ENCODE measurements around the gene CYP26B1. TPM values are rescaled to one million over a fixed set of nuclear protein-coding genes. Genes with fewer than 3 reads are reported as not detected.
A peak's percentile ranks its signal among the peaks of the same experiment; 100 is the strongest.

Gene CYP26B1
- total RNA-seq, 1 donor from 2014 or later: 1,322 TPM

- peaks cover 77% of the 10 kb centered on the region for H3K4me1 Mint-ChIP-seq
- no peak for DNase-seq (ENCODE audit: low spot score in 2 of 2, unreplicated experiment in 2 of 2)
- peak overlapping the region; percentile 94 for H3K27ac Mint-ChIP-seq
- no peaks in the 10 kb centered on the region for H3K36me3 Mint-ChIP-seq
- no peaks in the 10 kb centered on the region for H3K27me3 Mint-ChIP-seq (ENCODE audit: low read depth)
- H3K4me3 Mint-ChIP-seq: no peak overlapping the region
- no peaks in the 10 kb centered on the region for H3K9me3 Mint-ChIP-seq
- TF ChIP-seq CTCF (IDR thresholded peaks at IDR 0.05; ENCODE audit: unreplicated experiment): no peak
Observed at GRCh38 chr2:72155151-72155550, 7.5 kb upstream of the CYP26B1 start.

- Mint-ChIP-seq H3K27me3 (ENCODE audit: low read depth) (no peaks in the 10 kb centered on the region), H3K9me3 (no peaks in the 10 kb centered on the region), H3K4me1 (peaks cover 77% of the 10 kb centered on the region), H3K36me3 (no peaks in the 10 kb centered on the region), H3K4me3 (peak overlapping the region; percentile 72), H3K27ac (peak overlapping the region; percentile 94)
- no peak for DNase-seq (ENCODE audit: low spot score in 2 of 2, unreplicated experiment in 2 of 2)
- TF ChIP-seq CTCF (IDR thresholded peaks at IDR 0.05; ENCODE audit: unreplicated experiment): no peak
Observed at GRCh38 chr2:72154386-72154975, 6.8 kb upstream of the CYP26B1 start.

GRCh38 chr2:72153924-72154323 is 6.3 kb upstream of the CYP26B1 start:
- H3K4me1 Mint-ChIP-seq: peaks cover 78% of the 10 kb centered on the region
- peak overlapping the region; percentile 72 for H3K4me3 Mint-ChIP-seq
- H3K27ac Mint-ChIP-seq: peak overlapping the region; percentile 94
- no peaks in the 10 kb centered on the region for H3K27me3 Mint-ChIP-seq (ENCODE audit: low read depth)
- TF ChIP-seq CTCF (IDR thresholded peaks at IDR 0.05; ENCODE audit: unreplicated experiment): no peak
- no peaks in the 10 kb centered on the region for H3K9me3 Mint-ChIP-seq
- no peak for DNase-seq (ENCODE audit: low spot score in 2 of 2, unreplicated experiment in 2 of 2)
- H3K36me3 Mint-ChIP-seq: no peaks in the 10 kb centered on the region

GRCh38 chr2:72153026-72153791 is 5.5 kb upstream of the CYP26B1 start:
- Mint-ChIP-seq H3K36me3 (peaks cover 2% of the 10 kb centered on the region), H3K4me3 (peak overlapping the region; percentile 82), H3K27ac (peak overlapping the region; percentile 95), H3K4me1 (peaks cover 75% of the 10 kb centered on the region), H3K9me3 (no peaks in the 10 kb centered on the region), H3K27me3 (ENCODE audit: low read depth) (peaks cover 1% of the 10 kb centered on the region)
- DNase-seq (ENCODE audit: low spot score in 2 of 2, unreplicated experiment in 2 of 2): peak in 1 of 2 experiments; percentile 34
- TF ChIP-seq CTCF (IDR thresholded peaks at IDR 0.05; ENCODE audit: unreplicated experiment): no peak

GRCh38 chr2:72150861-72151356 is 3.2 kb upstream of the CYP26B1 start:
- peak overlapping the region; percentile 82 for H3K4me3 Mint-ChIP-seq
- H3K27me3 Mint-ChIP-seq (ENCODE audit: low read depth): peaks cover 1% of the 10 kb centered on the region
- H3K4me1 Mint-ChIP-seq: peaks cover 66% of the 10 kb centered on the region
- H3K9me3 Mint-ChIP-seq: no peaks in the 10 kb centered on the region
- H3K36me3 Mint-ChIP-seq: peaks cover 16% of the 10 kb centered on the region
- no peak for TF ChIP-seq CTCF (IDR thresholded peaks at IDR 0.05; ENCODE audit: unreplicated experiment)
- DNase-seq (ENCODE audit: low spot score in 2 of 2, unreplicated experiment in 2 of 2): peak in 1 of 2 experiments; percentile 37
- peak overlapping the region; percentile 98 for H3K27ac Mint-ChIP-seq

All from mesothelial cell of epicardium (in vitro differentiated cells).